GM20000 (cell line): ENCODE measurements around the gene USP12.

Experiments used
- DNase-seq: peaks from one replicate; pipeline ENCODE4 v3.0.0; 2012; ENCODE audit warnings: low spot score
- CTCF ChIP-seq: IDR thresholded peaks from 2 replicates; pipeline ENCODE4 v1.5.1; 2012; ENCODE audit warnings: mild to moderate bottlenecking, control low read depth; ENCODE audit errors: extremely low read depth, missing control alignments

Gene USP12

GRCh38 chr13:27020415-27020814 is 151.2 kb downstream of the USP12 start:
- DNase-seq, result no peak
- no peak for TF ChIP-seq CTCF

- no peak for TF ChIP-seq CTCF
- no peak for DNase-seq
Measured at GRCh38 chr13:27018882-27019281, 152.7 kb downstream of the USP12 start.

- no peak for TF ChIP-seq CTCF
- DNase-seq, result no peak
Measured at GRCh38 chr13:27018344-27018861, 153.2 kb downstream of the USP12 start.

- no peak for TF ChIP-seq CTCF
Measured at GRCh38 chr13:27016875-27017274, 154.7 kb downstream of the USP12 start.

More at GRCh38 chr13:27016875-27017274, 154.7 kb downstream of the USP12 start:
- DNase-seq, result no peak
